Kidney (tissue), 14 donors: Measurements from ENCODE around the gene SERTAD1. TPM values are rescaled to one million over a fixed set of nuclear protein-coding genes. Genes with fewer than 3 reads are reported as not detected.
A peak's percentile ranks its signal among the peaks of the same experiment; 100 is the strongest.

Experiments used
- DNase-seq, 5 donors: peaks; one replicate each; pipeline ENCODE4 v3.0.0-alpha.2; 2013 to 2020
- FAIRE-seq: peaks from 2 replicates; lab custom pipeline; 2012; peaks lifted over from hg19 to GRCh38; lab: Jason Lieb, UNC
- H3K27ac ChIP-seq, 2 donors: one replicate each; pipeline ENCODE4 v1.7.0; 2013; ENCODE audit warnings: low read depth in 2 of 2, low read length in 2 of 2, inconsistent platforms in 1 of 2
- H3K27me3 ChIP-seq: one replicate; pipeline ENCODE4 v1.7.1; 2013; ENCODE audit warnings: low read length, inconsistent platforms; ENCODE audit not compliant: control insufficient read depth, insufficient read depth
- H3K36me3 ChIP-seq, 3 donors: one replicate each; pipeline versions ENCODE4 v1.7.0 to v1.7.1; 2013; ENCODE audit warnings: low read length in 3 of 3, control low read depth in 1 of 3, inconsistent platforms in 1 of 3; ENCODE audit not compliant: insufficient read depth in 3 of 3, control insufficient read depth in 2 of 3
- H3K4me1 ChIP-seq, 3 donors: one replicate each; pipeline versions ENCODE4 v1.7.0 to v1.7.1; 2013; ENCODE audit warnings: low read length in 3 of 3, inconsistent platforms in 1 of 3, low read depth in 1 of 3; ENCODE audit not compliant: control insufficient read depth in 2 of 3, insufficient read depth in 2 of 3
- H3K4me3 ChIP-seq, 3 donors: one replicate each; pipeline versions ENCODE4 v1.7.0 to v1.8.1; 2013; ENCODE audit warnings: low read length in 3 of 3, control low read depth in 1 of 3, inconsistent platforms in 1 of 3
- H3K9ac ChIP-seq, 3 donors: one replicate each; pipeline versions ENCODE4 v1.7.0 to v1.7.1; 2013; ENCODE audit warnings: low read length in 3 of 3, control low read depth in 1 of 3, inconsistent platforms in 1 of 3
- H3K9me3 ChIP-seq, 3 donors: one replicate each; pipeline versions ENCODE4 v1.7.0 to v1.7.1; 2013; ENCODE audit warnings: low read length in 3 of 3, control low read depth in 1 of 3, inconsistent platforms in 1 of 3; ENCODE audit not compliant: control insufficient read depth in 2 of 3, insufficient read depth in 1 of 3
- CTCF ChIP-seq: IDR thresholded peaks from 3 replicates; pipeline ENCODE4 v1.5.1; 2012; ENCODE audit warnings: mild to moderate bottlenecking, moderate library complexity, borderline replicate concordance; ENCODE audit not compliant: insufficient read depth; ENCODE audit errors: extremely low read depth
- intact Hi-C: fragments of 100-400 bp; cut with DNase I; formaldehyde crosslinking; loops from one replicate; pipeline ENCODE4 v1.11.1; 2022
- polyA plus RNA-seq: library from polyadenylated mRNA; stranded (reverse); fragments of 350-450 nt; fragmentation: Illumina TruSeq; extraction: RNeasy Lipid Tissue Mini Kit (QIAGEN cat#74804); gene quantifications from one replicate; pipeline ENCODE4 v1.2.3, GENCODE V29; 2014; ENCODE audit warnings: low read depth, low replicate concordance; ENCODE audit not compliant: insufficient read depth
- total RNA-seq: library from RNA; stranded (reverse); fragmentation: NEBNext Ultra II Directional; extraction: Animal tissue kit (Norgen Biotek cat#: 25700); gene quantifications from one replicate; pipeline ENCODE4 v1.2.1, GENCODE V29; 2021
- donor health status: control.
- donor health status: control.
- donor health status: control.
- donor health status: control.
- donor health status: control.
- donor health status: DM: yes; HTN: yes; CAD: no.
- donor health status: Normal renal cell carcinoma (clear cell type).

SERTAD1 gene
- total and polyA plus RNA-seq, 2 donors from 2014 or later, result 14.8 to 18.2 TPM

GRCh38 chr19:40393894-40394815 is 31.6 kb downstream of the SERTAD1 start:
- no peak for DNase-seq
- no peak overlapping the region for H3K27ac ChIP-seq
- FAIRE-seq, result no peak

GRCh38 chr19:40392894-40393517 is 32.8 kb downstream of the SERTAD1 start:
- H3K9ac ChIP-seq, result no peak overlapping the region
- no peak for TF ChIP-seq CTCF
- H3K27me3 ChIP-seq, result no peaks in the 10 kb centered on the region

More at GRCh38 chr19:40393894-40394815, 31.6 kb downstream of the SERTAD1 start:
- no peaks in the 10 kb centered on the region for H3K9me3 ChIP-seq
- H3K4me3 ChIP-seq, result no peak overlapping the region
- no peaks in the 10 kb centered on the region for H3K27me3 ChIP-seq
- H3K4me1 ChIP-seq, result no peaks in the 10 kb centered on the region
- H3K36me3 ChIP-seq, result no peaks in the 10 kb centered on the region
- H3K9ac ChIP-seq, result no peak overlapping the region
- intact Hi-C loops, result no loop called here
- no peak for TF ChIP-seq CTCF

GRCh38 chr19:40392123-40392522 is 33.7 kb downstream of the SERTAD1 start:
- FAIRE-seq (no peak), DNase-seq (no peak)
- intact Hi-C loops, result no loop called here
- Histone ChIP-seq H3K4me1 (no peaks in the 10 kb centered on the region), H3K4me3 (no peak overlapping the region), H3K27ac (no peak overlapping the region), H3K27me3 (no peaks in the 10 kb centered on the region), H3K9ac (no peak overlapping the region), H3K9me3 (no peaks in the 10 kb centered on the region), H3K36me3 (no peaks in the 10 kb centered on the region)
- TF ChIP-seq CTCF, result no peak

More at GRCh38 chr19:40392894-40393517, 32.8 kb downstream of the SERTAD1 start:
- Histone ChIP-seq H3K9me3 (no peaks in the 10 kb centered on the region), H3K36me3 (no peaks in the 10 kb centered on the region), H3K4me1 (no peaks in the 10 kb centered on the region), H3K27ac (no peak overlapping the region), H3K4me3 (no peak overlapping the region)
- FAIRE-seq (no peak), DNase-seq (peak in 1 of 5 donors; percentile 30)
- intact Hi-C loops, result no loop called here
